Naive B cell (primary cell): ENCODE data around the gene GPBAR1. TPM values are rescaled to one million over a fixed set of nuclear protein-coding genes. Genes with fewer than 3 reads are reported as not detected.
A peak's percentile ranks its signal among the peaks of the same experiment; 100 is the strongest.

Experiments
- ATAC-seq, 2 donors: fragments of 150-1000 bp; cut with Tn5 transposase; 2 replicates each; pipeline ENCODE4 v1.10.0; 2021; ENCODE audit warnings: low read depth in 2 of 2, mild to moderate bottlenecking in 2 of 2, moderate library complexity in 2 of 2
- DNase-seq: peaks from one replicate; pipeline ENCODE4 v3.0.0; 2022
- H3K27ac Mint-ChIP-seq, 6 donors: one replicate each; pipeline ENCODE4 v1.8.0; 2020 to 2022; ENCODE audit warnings: mild to moderate bottlenecking in 6 of 6, mixed read lengths in 6 of 6, moderate library complexity in 5 of 6, inconsistent platforms in 2 of 6
- H3K27me3 Mint-ChIP-seq, 3 donors: one replicate each; pipeline ENCODE4 v1.8.0; 2021 to 2022; ENCODE audit warnings: mixed read lengths in 3 of 3, mild to moderate bottlenecking in 1 of 3
- H3K36me3 Mint-ChIP-seq, 2 donors: one replicate each; pipeline ENCODE4 v1.8.0; 2020 to 2022; ENCODE audit warnings: mixed read lengths in 2 of 2, inconsistent platforms in 1 of 2, mild to moderate bottlenecking in 1 of 2
- H3K4me1 Mint-ChIP-seq, 3 donors: one replicate each; pipeline ENCODE4 v1.8.0; 2020 to 2022; ENCODE audit warnings: mixed read lengths in 3 of 3, inconsistent platforms in 1 of 3, mild to moderate bottlenecking in 1 of 3, moderate library complexity in 1 of 3
- H3K4me3 Mint-ChIP-seq, 8 donors: one replicate each; pipeline ENCODE4 v1.8.0; 2020 to 2022; ENCODE audit warnings: mild to moderate bottlenecking in 8 of 8, mixed read lengths in 8 of 8, moderate library complexity in 8 of 8, inconsistent platforms in 2 of 8
- H3K9me3 Mint-ChIP-seq, 7 donors: one replicate each; pipeline ENCODE4 v1.8.0; 2020 to 2022; ENCODE audit warnings: mixed read lengths in 7 of 7, mild to moderate bottlenecking in 5 of 7, inconsistent platforms in 2 of 7, moderate library complexity in 1 of 7
- polyA plus RNA-seq, 6 donors: library from polyadenylated mRNA; unstranded; fragments of 300-500 nt; fragmentation: Illumina TruSeq; gene quantifications; one replicate each; pipeline ENCODE4 v1.2.3, GENCODE V29; 2021; ENCODE audit warnings: low read depth in 6 of 6

GPBAR1 gene
- polyA plus RNA-seq, 6 donors from 2014 or later = 0.18 to 1.8 (median 0.33) TPM; not detected in 1

- Mint-ChIP-seq H3K27me3 (no peaks in the 10 kb centered on the region), H3K36me3 (peaks cover 6 to 8% of the 10 kb centered on the region in 2 donors), H3K27ac (peak overlapping the region; percentile 13 to 80 (median 68)), H3K9me3 (no peaks in the 10 kb centered on the region), H3K4me1 (peaks cover 45 to 61% (median 59%) of the 10 kb centered on the region in 3 donors), H3K4me3 (peak overlapping the region in 2 of 8 donors; percentile 15 to 52)
- ATAC-seq (peak in 1 of 2 donors; percentile 36), DNase-seq (no peak)
Observed at GRCh38 chr2:218263817-218264641, 3.2 kb downstream of the GPBAR1 start.

DNA sequence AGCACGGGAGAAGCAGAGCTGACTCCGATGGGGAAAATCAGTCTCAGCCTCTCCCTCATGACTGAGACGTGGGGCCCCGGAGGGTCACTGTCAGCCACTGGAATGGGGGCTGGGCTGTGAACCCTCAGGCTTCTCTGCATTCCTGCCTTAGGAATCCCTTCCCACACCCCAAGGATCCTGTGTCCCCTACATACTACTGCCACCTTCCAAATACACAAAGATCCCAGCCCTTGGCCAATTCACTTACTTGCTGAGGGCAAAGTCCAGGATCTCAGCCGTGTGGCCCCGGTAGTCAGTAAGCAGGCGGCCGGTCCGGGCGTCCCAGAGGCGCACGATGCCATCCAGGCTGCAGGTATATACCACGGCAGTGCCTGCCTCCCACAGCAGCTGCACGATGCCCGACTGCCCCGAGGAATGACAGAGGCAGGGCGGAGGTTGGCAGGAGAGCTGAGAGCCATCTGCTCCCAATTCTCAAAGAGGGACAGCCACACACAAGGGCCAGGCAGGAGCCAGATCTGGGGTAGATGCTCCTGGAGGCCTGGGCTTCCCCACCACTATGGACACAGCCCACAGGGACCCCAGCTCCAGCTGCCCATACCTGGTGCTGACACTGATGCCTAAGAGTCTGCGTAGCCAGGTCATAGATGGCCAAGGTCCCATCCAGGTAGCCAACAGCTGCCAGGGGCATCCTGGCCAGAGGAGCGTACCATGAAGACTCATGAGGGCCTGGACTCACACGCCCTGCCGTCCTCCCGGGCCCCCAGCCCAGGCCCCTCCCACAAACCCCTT, 4.2 kb downstream of the GPBAR1 start:
- H3K27me3 Mint-ChIP-seq = no peaks in the 10 kb centered on the region
- DNase-seq = no peak
- H3K9me3 Mint-ChIP-seq = no peaks in the 10 kb centered on the region
- peaks cover 6 to 8% of the 10 kb centered on the region in 2 donors for H3K36me3 Mint-ChIP-seq
- H3K4me3 Mint-ChIP-seq = peak overlapping the region in 1 of 8 donors; percentile 66
- peak overlapping the region in 2 of 6 donors; percentile 20 to 59 for H3K27ac Mint-ChIP-seq
- peaks cover 44 to 61% (median 58%) of the 10 kb centered on the region in 3 donors for H3K4me1 Mint-ChIP-seq
- ATAC-seq = no peak

- H3K27me3 Mint-ChIP-seq = no peaks in the 10 kb centered on the region
- H3K4me1 Mint-ChIP-seq = peaks cover 49 to 63% (median 59%) of the 10 kb centered on the region in 3 donors
- H3K36me3 Mint-ChIP-seq = peaks cover 6 to 8% of the 10 kb centered on the region in 2 donors
- ATAC-seq (no peak), DNase-seq (no peak)
- peak overlapping the region in 1 of 6 donors; percentile 47 for H3K27ac Mint-ChIP-seq
- H3K9me3 Mint-ChIP-seq = no peaks in the 10 kb centered on the region
- H3K4me3 Mint-ChIP-seq = peak overlapping the region in 2 of 8 donors; percentile 56 to 66
Observed at GRCh38 chr2:218265626-218266025, 4.8 kb downstream of the GPBAR1 start.

DNA sequence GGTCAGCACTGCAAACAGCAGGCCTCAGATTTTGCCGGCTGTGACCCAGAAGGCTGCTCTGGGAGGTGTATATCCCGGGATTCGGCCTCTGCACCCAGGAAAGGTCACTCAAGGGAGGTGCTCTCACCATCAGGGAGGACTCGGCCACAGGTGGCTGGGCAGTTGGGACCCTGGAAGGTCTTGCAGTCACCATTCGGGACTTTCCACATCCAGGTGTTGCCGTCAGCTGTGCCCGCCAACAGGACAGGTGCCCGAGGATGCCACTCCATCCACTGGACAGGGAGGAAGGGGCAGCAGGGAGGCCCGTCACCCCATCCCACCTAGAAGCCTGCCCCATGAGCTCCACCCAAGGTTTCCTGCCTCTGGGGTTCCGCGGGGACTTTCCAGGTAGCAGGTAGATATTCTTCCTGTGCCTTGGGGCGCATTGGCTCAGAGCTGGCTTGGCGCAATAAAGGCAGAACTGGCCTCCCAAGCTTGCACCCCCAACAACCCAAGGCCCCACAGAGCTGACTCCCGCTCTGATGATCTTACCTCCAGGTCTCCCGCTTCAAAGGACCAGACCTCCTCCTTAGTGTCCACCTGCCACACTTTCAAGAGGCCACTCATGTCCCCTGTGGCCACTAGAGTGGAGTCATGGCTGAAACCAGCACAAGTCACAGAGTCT, 5.6 kb downstream of the GPBAR1 start:
- H3K9me3 Mint-ChIP-seq = no peaks in the 10 kb centered on the region
- H3K27me3 Mint-ChIP-seq = no peaks in the 10 kb centered on the region
- peak overlapping the region in 2 of 8 donors; percentile 33 to 66 for H3K4me3 Mint-ChIP-seq
- H3K4me1 Mint-ChIP-seq = peaks cover 51 to 66% (median 61%) of the 10 kb centered on the region in 3 donors
- peaks cover 6 to 8% of the 10 kb centered on the region in 2 donors for H3K36me3 Mint-ChIP-seq
- DNase-seq (no peak), ATAC-seq (no peak)
- no peak overlapping the region for H3K27ac Mint-ChIP-seq

DNA sequence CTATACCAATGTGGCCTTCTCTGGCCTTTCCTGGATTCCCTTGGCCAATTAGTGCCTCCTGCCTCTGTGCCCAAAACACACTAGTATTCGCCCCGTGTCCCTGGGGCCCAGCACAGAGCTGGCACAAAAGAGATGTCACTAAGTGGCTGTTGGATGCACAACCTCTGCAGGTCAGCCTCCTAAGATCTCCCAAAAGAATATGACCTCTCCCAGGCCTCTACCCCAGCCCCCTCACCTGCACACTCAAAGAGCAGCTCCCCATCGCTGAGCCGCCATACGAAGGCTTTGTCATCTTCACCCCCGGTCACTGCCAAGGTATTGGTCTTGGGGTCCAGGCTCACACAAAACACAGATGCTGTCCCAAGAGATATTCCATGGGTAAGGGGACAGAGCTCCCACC, 6.4 kb downstream of the GPBAR1 start:
- peaks cover 54 to 68% (median 61%) of the 10 kb centered on the region in 3 donors for H3K4me1 Mint-ChIP-seq
- no peaks in the 10 kb centered on the region for H3K9me3 Mint-ChIP-seq
- ATAC-seq (no peak), DNase-seq (no peak)
- H3K27ac Mint-ChIP-seq = peak overlapping the region in 3 of 6 donors; percentile 18 to 50 (median 33)
- H3K36me3 Mint-ChIP-seq = peaks cover 6 to 8% of the 10 kb centered on the region in 2 donors
- H3K27me3 Mint-ChIP-seq = no peaks in the 10 kb centered on the region
- peak overlapping the region in 5 of 8 donors; percentile 7 to 99 (median 50) for H3K4me3 Mint-ChIP-seq

DNA sequence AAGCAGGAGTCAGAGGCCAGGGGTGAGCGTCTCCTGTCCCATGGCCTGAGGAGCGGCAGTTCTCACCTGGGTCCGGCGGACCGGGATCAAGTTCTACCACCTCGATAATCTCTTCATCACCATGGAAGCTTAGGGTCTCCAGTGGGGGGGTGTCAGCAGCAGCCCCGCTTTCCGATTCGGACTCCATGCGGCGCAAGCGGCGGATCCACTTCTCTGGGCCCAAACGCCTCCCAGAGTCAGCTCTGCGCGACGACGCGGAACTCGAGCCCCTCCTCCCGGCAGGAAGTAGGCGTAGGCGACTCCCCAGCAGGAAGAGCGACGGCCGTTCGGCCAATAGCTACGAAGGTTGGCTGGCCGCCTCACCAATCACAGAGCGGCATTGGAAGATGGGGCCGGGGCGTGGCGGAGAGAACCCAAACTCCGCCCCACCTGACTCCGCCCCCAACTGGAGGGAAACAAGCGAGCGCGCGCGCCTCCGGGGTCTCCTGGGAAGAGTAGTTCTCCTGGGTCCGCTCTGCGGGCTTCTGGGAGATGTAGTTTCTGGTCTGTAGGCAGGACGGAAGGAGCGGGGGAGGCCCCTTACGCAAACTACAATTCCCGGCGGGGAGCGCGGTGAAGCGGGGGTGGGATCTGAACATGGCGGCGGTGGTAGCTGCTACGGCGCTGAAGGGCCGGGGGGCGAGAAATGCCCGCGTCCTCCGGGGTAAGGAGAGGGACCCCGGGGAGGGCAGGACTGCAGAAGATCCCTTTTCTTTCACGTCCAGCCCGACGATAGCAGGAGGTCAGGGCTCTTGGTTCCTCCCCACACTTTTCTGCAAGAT, 9.3 kb downstream of the GPBAR1 start, which contains the start of the genes AAMP and PNKD:
AAMP (minus strand) TSS at position 238 of the 821 bp plus-strand sequence; CDS start at position 187, 51 bp downstream.
PNKD (plus strand) TSS at position 620 of the 821 bp plus-strand sequence; CDS start at position 637, 17 bp downstream.
- Mint-ChIP-seq H3K27me3 (no peaks in the 10 kb centered on the region), H3K4me3 (peak within 1 kb of the TSS; percentile 90 to 99 (median 96)), H3K4me1 (peaks cover 67 to 78% (median 75%) of the 10 kb centered on the region in 3 donors), H3K36me3 (peaks cover 6 to 8% of the 10 kb centered on the region in 2 donors), H3K9me3 (no peaks in the 10 kb centered on the region), H3K27ac (peak within 1 kb of the TSS; percentile 91 to 98 (median 96))
- peak; percentile 83 to 84 for ATAC-seq
- DNase-seq = peak; percentile 100

- DNase-seq (no peak), ATAC-seq (no peak)
- Mint-ChIP-seq H3K9me3 (no peaks in the 10 kb centered on the region), H3K27me3 (no peaks in the 10 kb centered on the region), H3K36me3 (peaks cover 4 to 6% of the 10 kb centered on the region in 2 donors), H3K4me1 (peaks cover 65 to 79% (median 77%) of the 10 kb centered on the region in 3 donors), H3K4me3 (peak overlapping the region; percentile 90 to 99 (median 96)), H3K27ac (peak overlapping the region in 4 of 6 donors; percentile 94 to 98 (median 96))
Observed at GRCh38 chr2:218270721-218271486, 10.1 kb downstream of the GPBAR1 start.

- peaks cover under 1 to 6% of the 10 kb centered on the region in 2 donors for H3K36me3 Mint-ChIP-seq
- peak overlapping the region; percentile 90 to 99 (median 96) for H3K4me3 Mint-ChIP-seq
- peaks cover 63 to 84% (median 77%) of the 10 kb centered on the region in 3 donors for H3K4me1 Mint-ChIP-seq
- no peaks in the 10 kb centered on the region for H3K27me3 Mint-ChIP-seq
- H3K9me3 Mint-ChIP-seq = no peaks in the 10 kb centered on the region
- peak overlapping the region in 3 of 6 donors; percentile 26 to 94 (median 94) for H3K27ac Mint-ChIP-seq
- ATAC-seq = no peak
- no peak for DNase-seq
Observed at GRCh38 chr2:218271487-218271797, 10.6 kb downstream of the GPBAR1 start.

GRCh38 chr2:218271865-218272530, 11.2 kb downstream of the GPBAR1 start:
- DNase-seq = no peak

DNA sequence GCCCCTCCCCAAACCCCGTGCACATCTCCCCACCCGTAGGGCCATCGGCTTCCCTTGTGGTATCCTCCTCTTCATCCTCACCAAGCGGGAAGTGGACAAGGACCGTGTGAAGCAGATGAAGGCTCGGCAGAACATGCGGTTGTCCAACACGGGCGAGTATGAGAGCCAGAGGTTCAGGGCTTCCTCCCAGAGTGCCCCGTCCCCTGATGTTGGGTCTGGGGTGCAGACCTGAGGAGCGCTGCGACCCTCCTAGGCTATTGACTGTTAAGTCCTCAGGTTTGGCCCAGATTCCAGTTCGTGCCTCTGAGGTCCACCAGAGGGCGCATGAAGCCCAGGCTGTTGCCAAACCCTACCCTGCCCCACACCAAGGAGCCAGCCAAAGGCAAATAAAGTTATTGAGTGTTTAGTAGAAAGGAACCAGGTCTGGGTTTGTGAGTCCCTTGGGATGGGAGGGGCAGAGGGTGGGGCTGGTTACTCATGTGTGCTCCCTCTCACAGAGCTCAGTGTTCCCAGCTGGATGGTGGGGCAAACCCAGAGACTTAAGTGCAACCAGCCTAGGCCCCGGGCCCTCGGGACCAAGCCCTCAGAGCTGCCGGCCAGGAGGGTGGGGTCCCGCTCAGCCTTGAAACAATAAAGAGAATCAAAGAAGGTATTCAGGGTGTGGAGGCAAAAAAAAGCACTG, 11.9 kb downstream of the GPBAR1 start:
- peaks cover 0 to 12% of the 10 kb centered on the region in 2 donors for H3K36me3 Mint-ChIP-seq

More at GRCh38 chr2:218271865-218272530, 11.2 kb downstream of the GPBAR1 start:
- H3K27me3 Mint-ChIP-seq = no peaks in the 10 kb centered on the region
- peak overlapping the region in 5 of 6 donors; percentile 80 to 97 (median 93) for H3K27ac Mint-ChIP-seq
- H3K9me3 Mint-ChIP-seq = no peaks in the 10 kb centered on the region
- peak overlapping the region; percentile 85 to 99 (median 94) for H3K4me3 Mint-ChIP-seq
- peaks cover 6% of the 10 kb centered on the region in 2 donors for H3K36me3 Mint-ChIP-seq
- ATAC-seq = no peak
- peaks cover 58 to 87% (median 80%) of the 10 kb centered on the region in 3 donors for H3K4me1 Mint-ChIP-seq

More for the DNA sequence above, 11.9 kb downstream of the GPBAR1 start:
- ATAC-seq (peak; percentile 48 to 52), DNase-seq (peak; percentile 90)
- Mint-ChIP-seq H3K4me1 (peaks cover 51 to 85% (median 80%) of the 10 kb centered on the region in 3 donors), H3K27me3 (no peaks in the 10 kb centered on the region), H3K9me3 (no peaks in the 10 kb centered on the region), H3K27ac (peak overlapping the region; percentile 58 to 94 (median 92)), H3K4me3 (peak overlapping the region; percentile 51 to 92 (median 84))
